Occipital lobe (tissue), 3 donors: ENCODE measurements around the gene OR56A4. TPM values are rescaled to one million over a fixed set of nuclear protein-coding genes. Genes with fewer than 3 reads are reported as not detected.
"Not testable (repeated sequence)": the region's sequence is repeated elsewhere in the genome, so short reads cannot be mapped to it uniquely, and the experiment has no call there.

Experiments
- DNase-seq: peaks from one replicate; lab custom pipeline; 2025; lab: John Stamatoyannopoulos, UW
- small RNA-seq: library from RNA; depleted of rRNA; stranded (forward); fragments of <200 nt; gene quantifications from one replicate; pipeline ENCODE3, GENCODE V24; 2014
- total RNA-seq: library from RNA; depleted of rRNA; stranded (reverse); fragments of >200 nt; gene quantifications from one replicate; pipeline ENCODE4 v1.2.3, GENCODE V29; 2014

The OR56A4 gene
- total RNA-seq, 1 donor from 2014 or later = under 0.01 TPM

DNA sequence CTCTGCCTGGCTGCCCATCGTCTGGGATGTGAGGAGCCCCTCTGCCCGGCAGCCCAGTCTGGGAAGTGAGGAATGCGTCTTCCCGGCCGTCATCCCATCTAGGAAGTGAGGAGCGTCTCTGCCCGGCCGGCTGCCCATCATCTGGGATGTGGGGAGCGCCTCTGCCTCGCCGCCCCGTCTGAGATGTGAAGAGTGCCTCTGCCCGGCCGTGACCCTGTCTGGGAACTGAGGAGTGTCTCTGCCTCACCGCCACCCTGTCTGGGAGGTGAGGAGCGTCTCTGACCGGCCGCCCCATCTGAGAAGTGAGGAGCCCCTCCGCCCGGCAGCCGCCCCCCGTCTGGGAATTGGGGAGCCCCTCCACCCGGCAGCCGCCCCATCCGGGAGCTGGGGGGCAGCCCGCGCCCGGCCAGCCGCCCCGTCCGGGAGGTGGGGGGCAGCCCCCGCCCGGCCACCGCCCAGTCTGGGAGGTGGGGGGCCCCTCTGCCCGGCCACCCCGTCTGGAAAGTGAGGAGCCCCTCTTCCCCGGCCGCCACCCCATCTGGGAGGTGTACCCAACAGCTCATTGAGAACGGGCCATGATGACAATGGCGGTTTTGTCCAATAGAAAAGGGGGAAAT, 45.9 kb downstream of the OR56A4 start:
- DNase-seq = not testable (repeated sequence)

DNA sequence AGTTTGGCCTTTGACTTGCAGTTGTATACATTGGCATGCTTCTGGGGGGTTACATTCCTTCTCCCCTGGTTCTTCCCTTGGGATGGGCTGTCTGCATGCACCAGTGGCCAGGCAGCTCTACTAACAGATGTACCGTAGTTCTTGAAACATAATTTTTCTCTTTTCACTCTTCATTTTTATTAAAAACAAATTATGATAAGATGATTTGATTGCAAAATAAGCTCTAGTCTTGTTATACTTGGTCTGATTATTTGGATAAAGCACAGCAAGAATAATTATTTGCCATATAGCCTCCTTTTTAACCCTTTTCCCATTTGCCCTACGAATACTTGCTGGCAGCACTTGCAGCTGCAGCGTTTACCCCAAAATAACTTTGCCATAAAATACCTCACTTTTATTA, 51.2 kb downstream of the OR56A4 start:
- DNase-seq = no peak

Small RNA genes lying within 50 kb of the gene (small RNA-seq; reads per million reads assigned to genes)
- not detected for gene RNA5SP329

Other genes starting within 250 kb of the OR56A4 start
- not detected for gene OR52N5, start 223.6 kb downstream of the OR56A4 start, total RNA-seq
- not detected for gene OR52N1, start 215.7 kb downstream of the OR56A4 start, total RNA-seq
- gene OR52N2, start 198.0 kb downstream of the OR56A4 start, total RNA-seq = not detected
- gene OR52E6, start 165.0 kb downstream of the OR56A4 start, total RNA-seq = not detected
- gene OR52E8, start 149.3 kb downstream of the OR56A4 start, total RNA-seq = not detected
- gene OR52E4, start 126.3 kb downstream of the OR56A4 start, total RNA-seq = not detected
- not detected for gene OR52E5, start 113.7 kb downstream of the OR56A4 start, total RNA-seq
- gene OR56A3, start 64.7 kb downstream of the OR56A4 start, total RNA-seq = not detected
- not detected for gene OR56A5, start 38.5 kb downstream of the OR56A4 start, total RNA-seq
- not detected for gene OR52L1, start 20.0 kb downstream of the OR56A4 start, total RNA-seq
- under 0.01 TPM for gene OR56A1, start 23.8 kb upstream of the OR56A4 start, total RNA-seq
- gene OR56B4, start 100.7 kb upstream of the OR56A4 start, total RNA-seq = not detected
- gene OR52B2, start 163.4 kb upstream of the OR56A4 start, total RNA-seq = not detected
- gene OR52W1, start 192.3 kb upstream of the OR56A4 start, total RNA-seq = not detected
- gene C11orf42, start 198.6 kb upstream of the OR56A4 start, total RNA-seq = not detected
- 19.8 TPM for gene FHIP1B, start 227.7 kb upstream of the OR56A4 start, total RNA-seq
- 0.31 TPM for gene CNGA4, start 232.1 kb upstream of the OR56A4 start, total RNA-seq